Cardiac muscle cell (in vitro differentiated cells and primary cell): ENCODE measurements around the gene UBE2A. TPM values are rescaled to one million over a fixed set of nuclear protein-coding genes. Genes with fewer than 3 reads are reported as not detected.

Experiments used
- DNase-seq, 2 donors: peaks; one replicate each; pipeline versions ENCODE4 v3.0.0 to v3.0.0-alpha.2; 2010 to 2017; ENCODE audit warnings: low read depth in 1 of 2, low spot score in 1 of 2
- H3K27ac ChIP-seq: fragments of 200-600 bp; sonication (generic); 2 replicates; pipeline ENCODE4 v1.5.1; 2016
- H3K27me3 ChIP-seq: fragments of 200-600 bp; sonication (generic); 2 replicates; pipeline ENCODE4 v1.6.0; 2016; ENCODE audit warnings: control low read depth
- H3K36me3 ChIP-seq: fragments of 200-600 bp; sonication (generic); 2 replicates; pipeline ENCODE4 v1.5.1; 2016; ENCODE audit warnings: control low read depth
- H3K4me1 ChIP-seq: fragments of 200-600 bp; sonication (generic); 2 replicates; pipeline ENCODE4 v1.8.1; 2017; ENCODE audit warnings: low read depth, mild to moderate bottlenecking, mixed run types
- H3K4me3 ChIP-seq: fragments of 200-600 bp; sonication (generic); 2 replicates; pipeline ENCODE4 v1.5.1; 2016; ENCODE audit warnings: mild to moderate bottlenecking
- H3K9me3 ChIP-seq: fragments of 200-600 bp; sonication (generic); 2 replicates; pipeline ENCODE4 v1.5.1; 2017; ENCODE audit warnings: low read depth, mild to moderate bottlenecking, control low read depth
- polyA plus RNA-seq: library from polyadenylated mRNA; unstranded; fragments of >200 nt; fragmentation: Nextera tagmentation; extraction: Ambion mirVana; gene quantifications from 2 replicates; pipeline ENCODE4 v1.2.1, GENCODE V29; 2016
- total RNA-seq: library from RNA; depleted of rRNA; stranded (reverse); fragments of >200 nt; gene quantifications from 2 replicates; pipeline ENCODE4 v1.2.3, GENCODE V29; 2016
- TF ChIP-seq, protein P1 (sequence below): IDR thresholded peaks from 2 replicates; pipeline ENCODE4 v1.5.1; 2012; ENCODE audit warnings: low read depth, mild to moderate bottlenecking, low read length

UBE2A gene
- total and polyA plus RNA-seq, 2 experiments from 2014 or later: 41.7 to 106 TPM

DNA sequence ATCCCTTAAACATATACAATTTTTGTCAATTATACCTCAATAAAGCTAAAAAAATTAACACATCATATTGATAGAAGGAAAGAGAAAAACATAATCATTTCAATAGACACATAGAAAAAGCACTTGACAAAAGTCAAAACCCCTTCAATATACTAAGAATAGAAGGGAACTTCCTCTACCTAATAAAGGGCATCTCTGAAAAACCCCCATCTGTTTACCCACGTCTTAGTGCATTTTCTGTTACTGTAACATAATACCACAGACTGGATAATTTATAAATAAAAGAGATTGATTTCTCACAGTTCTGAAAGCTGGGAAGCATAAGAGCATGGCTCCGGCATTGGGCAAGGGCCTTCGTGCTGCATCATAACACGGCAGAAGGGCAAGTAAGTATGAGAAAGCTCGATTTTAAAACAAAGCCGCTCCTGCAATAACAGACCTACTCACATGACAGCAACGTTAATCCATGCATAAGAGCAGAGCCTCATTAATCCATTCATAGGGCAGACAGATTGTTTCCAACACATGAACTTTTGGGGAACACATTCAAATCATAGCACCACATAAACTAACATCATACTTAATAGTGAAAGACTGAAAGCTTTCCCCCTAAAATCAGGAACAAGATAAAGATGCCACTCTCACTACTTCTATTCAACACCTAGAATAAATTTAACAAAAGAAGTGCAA, 24.9 kb upstream of the UBE2A start:
- Histone ChIP-seq H3K4me3 (no peak overlapping the region), H3K27ac (no peak overlapping the region), H3K36me3 (no peaks in the 10 kb centered on the region), H3K9me3 (no peaks in the 10 kb centered on the region), H3K27me3 (no peaks in the 10 kb centered on the region), H3K4me1 (no peaks in the 10 kb centered on the region)
- TF ChIP-seq, protein P1, sequence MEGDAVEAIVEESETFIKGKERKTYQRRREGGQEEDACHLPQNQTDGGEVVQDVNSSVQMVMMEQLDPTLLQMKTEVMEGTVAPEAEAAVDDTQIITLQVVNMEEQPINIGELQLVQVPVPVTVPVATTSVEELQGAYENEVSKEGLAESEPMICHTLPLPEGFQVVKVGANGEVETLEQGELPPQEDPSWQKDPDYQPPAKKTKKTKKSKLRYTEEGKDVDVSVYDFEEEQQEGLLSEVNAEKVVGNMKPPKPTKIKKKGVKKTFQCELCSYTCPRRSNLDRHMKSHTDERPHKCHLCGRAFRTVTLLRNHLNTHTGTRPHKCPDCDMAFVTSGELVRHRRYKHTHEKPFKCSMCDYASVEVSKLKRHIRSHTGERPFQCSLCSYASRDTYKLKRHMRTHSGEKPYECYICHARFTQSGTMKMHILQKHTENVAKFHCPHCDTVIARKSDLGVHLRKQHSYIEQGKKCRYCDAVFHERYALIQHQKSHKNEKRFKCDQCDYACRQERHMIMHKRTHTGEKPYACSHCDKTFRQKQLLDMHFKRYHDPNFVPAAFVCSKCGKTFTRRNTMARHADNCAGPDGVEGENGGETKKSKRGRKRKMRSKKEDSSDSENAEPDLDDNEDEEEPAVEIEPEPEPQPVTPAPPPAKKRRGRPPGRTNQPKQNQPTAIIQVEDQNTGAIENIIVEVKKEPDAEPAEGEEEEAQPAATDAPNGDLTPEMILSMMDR: no peak
- no peak for DNase-seq

DNA sequence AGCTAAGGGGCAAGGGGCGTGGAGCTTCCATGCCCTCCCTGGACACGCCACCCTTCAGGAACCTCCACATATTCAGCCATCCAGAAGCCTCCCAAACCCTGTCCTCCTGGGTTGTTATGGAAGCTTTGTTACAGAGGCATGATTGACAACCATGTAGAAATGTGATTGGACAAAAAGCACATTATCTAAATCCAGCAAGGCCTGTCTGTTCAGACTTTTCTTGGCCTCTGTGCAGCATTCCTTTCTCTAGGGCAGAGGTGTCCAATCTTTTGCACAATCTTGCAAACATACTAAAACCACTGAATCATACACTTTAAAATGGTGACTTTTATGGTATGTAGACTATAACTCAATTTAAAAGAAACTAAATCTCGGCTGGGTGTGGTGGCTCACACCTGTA, 21.9 kb upstream of the UBE2A start:
- Histone ChIP-seq H3K27ac (no peak overlapping the region), H3K4me3 (no peak overlapping the region), H3K4me1 (no peaks in the 10 kb centered on the region), H3K9me3 (no peaks in the 10 kb centered on the region), H3K27me3 (no peaks in the 10 kb centered on the region), H3K36me3 (no peaks in the 10 kb centered on the region)
- peak in 1 of 2 donors; percentile 65 for DNase-seq
- TF ChIP-seq, protein P1: no peak

DNA sequence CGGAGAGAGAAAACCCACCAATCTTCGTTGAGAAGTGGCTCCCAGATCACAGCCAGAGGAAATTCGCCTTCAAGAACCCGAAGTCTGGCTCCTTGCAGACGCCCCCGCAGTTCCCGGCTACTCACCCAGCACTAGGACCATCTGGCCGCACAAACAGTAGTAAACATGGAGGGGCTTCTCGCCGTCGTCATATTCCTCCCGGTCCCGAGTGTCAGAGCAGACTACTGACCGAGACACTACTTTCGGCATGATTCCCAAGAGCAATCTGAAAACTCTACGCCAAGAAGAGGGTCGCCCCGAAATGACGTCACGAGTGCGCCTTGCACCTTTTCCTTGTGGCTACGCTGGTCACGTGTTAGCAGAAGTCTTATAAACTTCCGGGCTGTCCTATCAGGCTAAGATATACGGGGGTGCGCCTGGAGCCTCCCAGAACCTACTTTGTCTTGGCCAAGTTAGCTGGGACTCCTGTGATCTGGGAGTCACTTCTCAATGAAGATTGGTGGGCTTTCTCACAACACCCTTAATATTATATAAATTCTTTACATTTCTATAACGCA, 9.2 kb upstream of the UBE2A start, which contains the start of gene STEEP1:
Gene STEEP1 (minus strand): TSS at position 303 of the 557 bp plus-strand sequence. CDS start 54 bp downstream, at position 249.
- Histone ChIP-seq H3K4me1 (no peaks in the 10 kb centered on the region), H3K4me3 (peak within 1 kb of the TSS; percentile 58), H3K27me3 (no peaks in the 10 kb centered on the region), H3K27ac (peak within 1 kb of the TSS; percentile 70), H3K9me3 (no peaks in the 10 kb centered on the region), H3K36me3 (no peaks in the 10 kb centered on the region)
- peak; percentile 91 to 96 for DNase-seq
- TF ChIP-seq, protein P1: no peak

DNA sequence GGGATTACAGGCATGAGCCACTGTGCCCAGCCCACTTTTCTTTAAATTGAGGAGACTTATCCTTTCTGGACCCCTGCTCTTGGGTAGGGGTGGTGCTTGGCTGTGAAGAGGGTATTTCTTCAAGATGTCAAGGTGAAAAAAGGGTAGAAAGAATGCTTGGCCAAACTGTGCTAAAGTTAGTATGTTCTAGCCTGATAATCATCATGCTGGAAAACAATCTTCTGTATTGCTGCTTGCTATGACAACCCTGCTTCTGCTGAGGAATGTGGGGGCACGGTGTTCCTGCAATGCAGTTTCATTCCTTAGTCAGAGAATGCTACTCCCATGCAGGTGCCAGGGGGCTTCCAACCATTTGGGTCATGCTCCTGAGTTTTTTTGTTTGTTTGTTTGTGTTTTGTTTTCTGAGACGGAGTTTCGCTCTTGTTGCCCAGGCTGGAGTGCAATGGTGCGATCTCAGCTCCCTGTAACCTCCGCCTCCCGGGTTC, 4.0 kb upstream of the UBE2A start:
- TF ChIP-seq, protein P1: no peak
- Histone ChIP-seq H3K9me3 (no peaks in the 10 kb centered on the region), H3K4me3 (no peak overlapping the region), H3K36me3 (no peaks in the 10 kb centered on the region), H3K27me3 (no peaks in the 10 kb centered on the region), H3K4me1 (no peaks in the 10 kb centered on the region), H3K27ac (no peak overlapping the region)
- no peak for DNase-seq

DNA sequence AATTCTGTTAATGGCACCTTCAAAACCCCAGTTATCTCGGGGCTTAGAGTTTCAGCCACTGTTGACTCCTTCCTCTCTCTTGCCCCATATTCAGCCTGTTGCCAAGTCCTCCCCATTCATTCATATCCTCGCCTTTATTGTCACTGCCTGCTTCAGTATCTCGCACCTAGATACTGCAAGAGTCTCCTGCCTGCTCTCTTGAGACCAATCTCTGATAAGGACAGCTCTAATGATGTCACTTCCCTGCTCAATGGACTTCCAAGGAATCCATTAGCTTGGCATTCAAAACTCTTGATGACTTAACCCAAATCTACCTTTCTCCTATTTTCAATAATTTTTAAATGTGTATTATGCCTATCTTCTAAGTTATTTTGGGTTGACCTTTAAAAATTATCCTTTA, 1.1 kb upstream of the UBE2A start:
- H3K27me3 ChIP-seq: no peaks in the 10 kb centered on the region
- DNase-seq: no peak
- H3K27ac ChIP-seq: peak overlapping the region; percentile 95
- H3K9me3 ChIP-seq: no peaks in the 10 kb centered on the region
- H3K4me1 ChIP-seq: no peaks in the 10 kb centered on the region
- TF ChIP-seq, protein P1: no peak
- H3K4me3 ChIP-seq: peak overlapping the region; percentile 71
- no peaks in the 10 kb centered on the region for H3K36me3 ChIP-seq
